PC-3 (cell line): ENCODE data around the gene FAM186B. TPM values are rescaled to one million over a fixed set of nuclear protein-coding genes. Genes with fewer than 3 reads are reported as not detected.

Experiments used
- ATAC-seq: fragments of 200-7000 bp; cut with Tn5 transposase; 2 replicates; pipeline ENCODE4 v1.9.1; 2020; ENCODE audit warnings: mild to moderate bottlenecking, moderate library complexity
- BruUV-seq: library from RNA; stranded (reverse); fragments of 400-500 nt; replicated peaks from 2 replicates; lab custom pipeline; 2021; lab: Mats Ljungman, UMichigan
- CTCF ChIA-PET: fragments of 300-600 bp; sonication (Branson Sonifier 250); formaldehyde crosslinking; loops from one replicate; lab custom pipeline; 2022; ENCODE audit warnings: antibody characterized with exemption; lab: Charles Lee
- POLR2A ChIA-PET: fragments of 300-600 bp; sonication (Branson Sonifier 250); formaldehyde crosslinking; loops from one replicate; lab custom pipeline; 2022; ENCODE audit warnings: antibody characterized with exemption; ENCODE audit not compliant: unreplicated experiment; lab: Charles Lee
- DNase-seq: peaks from one replicate; pipeline ENCODE4 v3.0.0-alpha.2; 2015
- H2AFZ ChIP-seq: fragments of 300-600 bp; sonication (generic); 2 replicates; pipeline ENCODE4 v1.6.0; 2016; ENCODE audit warnings: antibody characterized with exemption, low read length
- H3F3A ChIP-seq: fragments of 300-600 bp; sonication (generic); one replicate; pipeline ENCODE4 v1.6.0; 2017; ENCODE audit warnings: antibody characterized with exemption, low read length, control low read depth, mild to moderate bottlenecking; ENCODE audit not compliant: unreplicated experiment
- H3K27ac ChIP-seq: fragments of 300-600 bp; sonication (generic); 2 replicates; pipeline ENCODE4 v1.5.1; 2016; ENCODE audit warnings: mild to moderate bottlenecking, low read length
- H3K27me3 ChIP-seq: fragments of 300-600 bp; sonication (generic); 2 replicates; pipeline ENCODE4 v1.6.1; 2016; ENCODE audit warnings: low read length, mixed read lengths
- H3K36me3 ChIP-seq: fragments of 300-600 bp; sonication (generic); 2 replicates; pipeline ENCODE4 v1.6.1; 2016; ENCODE audit warnings: low read depth, mixed run types, low read length, mixed read lengths
- H3K4me1 ChIP-seq: fragments of 300-600 bp; sonication (generic); 2 replicates; pipeline ENCODE4 v1.5.1; 2016; ENCODE audit warnings: low read length; ENCODE audit not compliant: insufficient read depth
- H3K4me2 ChIP-seq: fragments of 300-600 bp; sonication (generic); 2 replicates; pipeline ENCODE4 v1.6.0; 2016; ENCODE audit warnings: low read length
- H3K4me3 ChIP-seq: fragments of 300-600 bp; sonication (generic); 2 replicates; pipeline ENCODE4 v1.5.1; 2016; ENCODE audit warnings: mild to moderate bottlenecking, low read length, mixed read lengths
- H3K79me2 ChIP-seq: fragments of 300-600 bp; sonication (generic); 2 replicates; pipeline ENCODE4 v1.6.1; 2017; ENCODE audit warnings: low read length, mixed read lengths
- H3K9ac ChIP-seq: fragments of 300-600 bp; sonication (generic); 2 replicates; pipeline ENCODE4 v1.6.0; 2016; ENCODE audit warnings: mild to moderate bottlenecking, low read length
- H3K9me2 ChIP-seq: fragments of 300-600 bp; sonication (generic); replicated peaks from 2 replicates; pipeline ENCODE4 v1.6.1; 2016; ENCODE audit warnings: mixed run types, low read length, mixed read lengths
- H3K9me3 ChIP-seq: fragments of 300-600 bp; sonication (generic); 2 replicates; pipeline ENCODE4 v1.6.1; 2016; ENCODE audit warnings: low read length, mixed read lengths
- H4K20me1 ChIP-seq: fragments of 300-600 bp; sonication (generic); 2 replicates; pipeline ENCODE4 v1.6.1; 2016; ENCODE audit warnings: low read length, mixed read lengths
- CTCF ChIP-seq: fragments of 300-600 bp; sonication (generic); conservative IDR thresholded peaks from 2 replicates; pipeline ENCODE4 v1.5.1; 2017; ENCODE audit warnings: antibody characterized with exemption, low read depth, mild to moderate bottlenecking, low read length
- EZH2 ChIP-seq: fragments of 300-600 bp; sonication (generic); IDR thresholded peaks from one replicate; pipeline ENCODE4 v1.6.1; 2017; ENCODE audit warnings: antibody characterized with exemption, mild to moderate bottlenecking, low read length; ENCODE audit not compliant: unreplicated experiment
- EZH2phosphoT487 ChIP-seq: fragments of 300-600 bp; sonication (generic); IDR thresholded peaks from 2 replicates; pipeline ENCODE4 v1.6.1; 2018; ENCODE audit warnings: mild to moderate bottlenecking, antibody characterized with exemption, low read length, borderline replicate concordance
- intact Hi-C: fragments of 100-400 bp; cut with micrococcal nuclease; formaldehyde crosslinking; loops from 2 replicates; pipeline ENCODE4 v1.9.0; 2023
- total RNA-seq: library from RNA; depleted of rRNA; stranded (reverse); fragments of >200 nt; gene quantifications from 2 replicates; pipeline ENCODE4 v1.2.3, GENCODE V29; 2014

Gene FAM186B
- total RNA-seq, 1 experiment from 2014 or later = 0.80 TPM

DNA sequence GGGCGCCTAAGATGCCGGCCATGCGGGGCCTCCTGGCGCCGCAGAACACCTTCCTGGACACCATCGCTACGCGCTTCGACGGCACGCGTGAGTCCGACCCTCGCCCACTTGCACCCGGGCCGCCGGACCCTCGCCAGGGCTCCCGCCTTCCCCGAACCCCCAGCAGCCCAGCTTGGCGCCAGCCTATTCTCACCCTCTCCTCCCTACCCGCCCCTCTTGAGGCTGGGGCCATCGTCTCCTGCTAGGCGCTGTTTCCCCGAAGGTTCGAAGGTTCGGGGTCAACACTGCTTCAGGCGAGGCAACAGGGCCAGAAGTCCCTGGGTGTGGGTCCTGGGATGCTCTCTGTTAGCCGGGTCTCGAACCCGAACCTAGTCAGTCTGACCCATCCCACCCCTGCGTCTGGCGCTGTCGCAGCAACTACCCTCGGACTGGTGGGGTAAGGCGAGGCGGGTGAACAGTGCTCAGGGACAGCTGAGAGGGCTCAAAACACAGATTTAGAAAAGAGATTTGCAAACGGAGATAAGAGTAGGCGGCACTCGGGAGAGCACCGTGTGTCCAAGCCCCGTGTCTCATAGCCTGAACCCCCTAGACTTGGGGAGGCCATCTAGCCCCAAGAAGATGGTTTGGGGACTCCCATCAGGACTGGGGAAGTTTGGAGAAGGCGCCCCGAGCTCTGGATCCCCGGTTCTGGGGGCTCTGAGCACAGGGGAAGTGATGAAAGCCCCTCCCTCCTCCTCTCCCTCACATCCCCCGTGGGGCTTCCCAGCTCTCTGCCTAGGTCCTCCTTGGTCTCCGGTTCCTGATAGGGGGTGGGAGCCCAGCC, 65.8 kb downstream of the FAM186B start:
- ChIA-PET CTCF (no interaction called here), POLR2A (no interaction called here)
- Histone ChIP-seq H3K4me2 (no peak overlapping the region), H2AFZ (no peak overlapping the region), H3K27me3 (peaks cover 11% of the 10 kb centered on the region; the same call in 1 of the 2 replicates), H4K20me1 (no peaks in the 10 kb centered on the region), H3K79me2 (no peaks in the 10 kb centered on the region), H3K4me3 (no peak overlapping the region), H3K4me1 (peaks cover 30% of the 10 kb centered on the region), H3K27ac (no peak overlapping the region), H3K9me2 (no peaks in the 10 kb centered on the region), H3K36me3 (no peaks in the 10 kb centered on the region), H3K9ac (no peak overlapping the region), H3F3A (peaks cover 4% of the 10 kb centered on the region), H3K9me3 (no peaks in the 10 kb centered on the region)
- TF ChIP-seq EZH2 (no peak), CTCF (no peak), EZH2phosphoT487 (no peak)
- intact Hi-C loops = no loop called here
- no TSS peak for BruUV-seq
- DNase-seq (no peak), ATAC-seq (no peak)

- peak; percentile 69 for DNase-seq
- no TSS peak for BruUV-seq
These were observed 66.7 kb downstream of the FAM186B start, which contains the start of gene KCNH3 for GRCh38 chr12:49538510-49539403. Gene KCNH3 (plus strand): TSS chr12:49539030. CDS start chr12:49539417, 387 bp downstream.

More at GRCh38 chr12:49538510-49539403, 66.7 kb downstream of the FAM186B start, which contains the start of gene KCNH3:
- Histone ChIP-seq H3K9me3 (no peaks in the 10 kb centered on the region), H3F3A (peaks cover 4% of the 10 kb centered on the region), H3K27ac (no peak within 1 kb of the TSS), H3K4me1 (peaks cover 30% of the 10 kb centered on the region), H3K4me2 (peak within 1 kb of the TSS; percentile 84), H3K9me2 (no peaks in the 10 kb centered on the region), H3K36me3 (no peaks in the 10 kb centered on the region), H3K27me3 (peaks cover 11% of the 10 kb centered on the region; the same call in 1 of the 2 replicates), H3K4me3 (peak within 1 kb of the TSS; percentile 63), H3K9ac (no peak within 1 kb of the TSS), H3K79me2 (no peaks in the 10 kb centered on the region), H4K20me1 (no peaks in the 10 kb centered on the region), H2AFZ (peak within 1 kb of the TSS; percentile 67)
- CTCF ChIA-PET = interaction anchor here (0.6 kb wide), 2 partner anchors 192 to 241 kb away, joined by 3 to 4 read pairs; no protein-coding TSS in a partner anchor
- TF ChIP-seq CTCF = no peak
- TF ChIP-seq EZH2 = no peak
- TF ChIP-seq EZH2phosphoT487 = no peak
- peak; percentile 70 for ATAC-seq
- intact Hi-C loops = no loop called here
- POLR2A ChIA-PET = interaction anchor here (0.5 to 0.6 kb wide), 2 partner anchors 9 to 272 kb away, joined by 5 to 8 read pairs; no protein-coding TSS in a partner anchor
